Gastrocnemius medialis (tissue), 4 donors: ENCODE measurements around the gene KRT3. TPM values are rescaled to one million over a fixed set of nuclear protein-coding genes. Genes with fewer than 3 reads are reported as not detected.

Source experiments
- ATAC-seq, 2 donors: fragments of 150-250 bp; one replicate each; pipeline ENCODE4 v1.9.1; 2016
- DNase-seq, 2 donors: peaks; one replicate each; pipeline ENCODE4 v3.0.0-alpha.2; 2019
- H3K27ac ChIP-seq, 4 donors: fragments of 200-600 bp; sonication (generic); 1 replicate in 1 of 4; 2 replicates in 3 of 4; pipeline ENCODE4 v1.5.1; 2016 to 2018; ENCODE audit warnings: mild to moderate bottlenecking in 2 of 4, moderate library complexity in 1 of 4
- H3K27me3 ChIP-seq, 3 donors: fragments of 200-600 bp; sonication (generic) in 2 of 3; 1 replicate in 1 of 3; 2 replicates in 2 of 3; pipeline versions ENCODE4 v1.5.1 to v1.6.0; 2016 to 2019; ENCODE audit warnings: mild to moderate bottlenecking in 1 of 3, moderate library complexity in 1 of 3
- H3K36me3 ChIP-seq, 2 donors: fragments of 200-600 bp; sonication (generic) in 1 of 2; one replicate each; pipeline ENCODE4 v1.5.1; 2017 to 2018
- H3K4me1 ChIP-seq, 2 donors: fragments of 200-600 bp; sonication (generic) in 1 of 2; one replicate each; pipeline ENCODE4 v1.5.1; 2016 to 2017; ENCODE audit warnings: mild to moderate bottlenecking in 2 of 2
- H3K4me3 ChIP-seq, 4 donors: fragments of 200-600 bp; sonication (generic) in 3 of 4; 1 replicate in 1 of 4; 2 replicates in 3 of 4; pipeline ENCODE4 v1.5.1; 2016 to 2019; ENCODE audit warnings: mild to moderate bottlenecking in 2 of 4
- H3K9me3 ChIP-seq, 3 donors: fragments of 200-600 bp; sonication (generic) in 2 of 3; 1 replicate in 1 of 3; 2 replicates in 2 of 3; pipeline ENCODE4 v1.5.1; 2016 to 2019
- CTCF ChIP-seq, 5 experiments: fragments of 450-650 bp in 3 of 5; fragments of 200-600 bp in 2 of 5; sonication (generic) in 2 of 5; IDR thresholded peaks in 4 of 5; conservative IDR thresholded peaks in 1 of 5; 1 replicate in 4 of 5; 2 replicates in 1 of 5; pipeline ENCODE4 v1.5.1; 2016 to 2019; ENCODE audit warnings: antibody characterized with exemption in 5 of 5, mild to moderate bottlenecking in 3 of 5, moderate library complexity in 3 of 5
- POLR2A ChIP-seq, 2 donors: fragments of 450-650 bp; IDR thresholded peaks; one replicate each; pipeline ENCODE4 v1.6.1; 2017; ENCODE audit warnings: antibody characterized with exemption in 2 of 2, mild to moderate bottlenecking in 2 of 2, moderate library complexity in 2 of 2
- in situ Hi-C, 4 donors: fragments of 200-750 bp; cut with MboI; loops; one replicate each; pipeline versions ENCODE4 v1.15.0 to v1.8.0; 2017; ENCODE audit warnings: low sequenced_read_pairs in 4 of 4
- intact Hi-C: fragments of 100-400 bp; cut with DNase I; formaldehyde crosslinking; loops from one replicate; pipeline ENCODE4 v1.15.1; 2023; ENCODE audit warnings: low total_unique reads
- total RNA-seq, 4 donors: library from RNA; depleted of rRNA; stranded (reverse); fragments of >200 nt; gene quantifications; one replicate each; pipeline versions ENCODE4 v1.1.0 to v1.2.3, GENCODE V29; 2016

KRT3 gene
- total RNA-seq, 4 donors from 2014 or later: not detected

DNA sequence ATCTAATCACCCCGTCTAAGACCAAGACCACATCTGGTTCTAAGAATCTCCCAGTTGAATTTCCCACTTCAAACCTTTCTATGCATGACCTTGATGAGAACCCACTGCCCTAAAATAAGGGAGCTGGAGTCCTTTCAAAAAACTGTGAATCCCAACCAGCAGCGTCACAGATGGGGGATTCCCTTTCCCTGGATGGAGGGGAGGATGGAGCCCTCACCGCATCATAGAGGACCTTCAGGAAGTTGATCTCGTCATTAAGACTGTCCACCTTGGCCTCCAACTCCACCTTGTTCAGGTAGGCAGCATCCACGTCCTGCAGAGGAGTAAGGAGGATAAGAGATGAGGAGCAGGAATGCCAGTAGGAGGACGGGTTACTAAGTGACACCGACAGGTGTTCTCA is 13.2 kb upstream of the KRT3 start:
- no peaks in the 10 kb centered on the region for H3K27me3 ChIP-seq
- in situ Hi-C loops (no loop called here), intact Hi-C loops (no loop called here)

DNA sequence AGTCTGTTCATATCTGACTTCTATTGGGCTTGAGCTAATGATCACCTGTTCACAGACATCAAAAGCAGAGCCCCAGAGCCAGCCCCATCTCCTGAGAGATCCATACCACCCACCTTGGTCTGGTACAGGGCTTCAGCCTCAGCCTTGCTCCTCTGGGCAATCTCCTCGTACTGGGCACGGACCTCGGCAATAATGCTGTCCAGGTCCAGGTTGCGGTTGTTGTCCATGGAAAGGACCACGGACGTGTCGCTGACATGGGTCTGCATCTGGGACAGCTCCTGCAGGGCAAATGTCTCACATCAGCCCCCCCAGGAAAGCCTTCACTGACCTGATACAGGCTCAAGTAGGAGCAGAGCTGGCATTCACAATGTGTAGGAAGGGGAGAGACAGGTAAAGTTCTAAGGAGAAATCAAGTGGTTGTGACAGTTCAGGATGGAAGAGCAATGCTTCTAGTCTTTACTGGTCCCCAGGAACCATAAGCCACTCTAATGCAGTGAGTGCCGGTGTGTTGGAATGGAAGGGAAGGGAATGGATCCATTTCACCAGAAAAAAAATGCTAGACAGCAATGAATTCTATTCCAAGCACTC is 12.8 kb upstream of the KRT3 start:
- Histone ChIP-seq H3K36me3 (no peaks in the 10 kb centered on the region), H3K27me3 (no peaks in the 10 kb centered on the region), H3K4me3 (no peak overlapping the region), H3K4me1 (no peaks in the 10 kb centered on the region), H3K27ac (no peak overlapping the region), H3K9me3 (no peaks in the 10 kb centered on the region)
- TF ChIP-seq POLR2A (IDR thresholded peaks at IDR 0.05) (no peak), CTCF (IDR thresholded peaks at IDR 0.05 in 4 of 5, conservative IDR thresholded peaks at IDR 0.05 in 1 of 5) (no peak)
- DNase-seq (no peak), ATAC-seq (no peak)
- in situ Hi-C loops: no loop called here
- intact Hi-C loops: no loop called here

More for the DNA sequence above, 13.2 kb upstream of the KRT3 start:
- ATAC-seq: no peak
- DNase-seq: no peak
- H3K36me3 ChIP-seq: no peaks in the 10 kb centered on the region
- H3K27ac ChIP-seq: no peak overlapping the region
- H3K4me1 ChIP-seq: no peaks in the 10 kb centered on the region
- no peak overlapping the region for H3K4me3 ChIP-seq
- H3K9me3 ChIP-seq: no peaks in the 10 kb centered on the region
- no peak for TF ChIP-seq CTCF (IDR thresholded peaks at IDR 0.05 in 4 of 5, conservative IDR thresholded peaks at IDR 0.05 in 1 of 5)
- TF ChIP-seq POLR2A (IDR thresholded peaks at IDR 0.05): no peak

DNA sequence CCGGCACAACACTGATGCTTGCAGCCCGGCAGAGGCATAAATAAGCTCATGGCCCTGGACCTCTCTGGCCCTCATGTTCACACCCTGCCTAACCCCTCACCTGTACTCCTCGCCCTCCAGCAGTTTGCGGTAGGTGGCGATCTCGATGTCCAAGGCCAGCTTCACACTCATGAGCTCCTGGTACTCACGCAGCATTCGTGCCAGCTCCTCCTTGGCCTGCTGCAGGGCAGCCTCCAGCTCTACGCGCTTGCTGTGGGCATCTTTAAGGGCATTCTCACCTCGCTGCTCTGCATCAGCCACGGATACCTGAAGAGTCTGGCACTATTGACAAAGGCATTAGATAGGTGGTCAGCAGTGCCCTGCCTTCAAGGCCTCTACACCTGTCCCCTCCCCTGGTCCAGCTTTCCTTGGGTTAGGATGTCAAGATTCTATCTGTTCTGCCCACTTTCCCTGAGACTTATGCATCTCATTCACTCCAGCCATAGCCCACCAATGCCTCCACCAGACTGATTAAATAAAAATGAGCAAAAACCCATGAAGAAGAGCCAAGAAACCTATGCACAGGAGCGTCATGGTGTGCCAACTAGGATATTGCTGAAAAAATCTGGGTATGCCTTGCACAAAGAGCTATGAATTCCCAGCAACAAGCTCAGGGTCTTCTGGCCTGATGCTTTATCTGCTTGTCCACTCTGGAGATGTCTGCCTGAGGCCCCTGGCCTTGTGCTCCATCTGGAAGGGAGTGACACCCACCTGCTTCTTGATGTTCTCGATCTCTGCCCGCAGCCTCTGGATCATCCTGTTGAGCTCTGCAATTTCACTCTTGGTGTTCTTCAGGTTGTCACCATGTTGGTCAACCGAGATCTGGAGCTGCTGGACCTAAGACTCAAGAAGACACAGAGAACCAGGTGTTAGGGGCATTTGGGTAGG is 11.9 kb upstream of the KRT3 start:
- intact Hi-C loops (no loop called here), in situ Hi-C loops (no loop called here)
- no peak overlapping the region for H3K27ac ChIP-seq
- TF ChIP-seq POLR2A (IDR thresholded peaks at IDR 0.05) (no peak), CTCF (IDR thresholded peaks at IDR 0.05 in 4 of 5, conservative IDR thresholded peaks at IDR 0.05 in 1 of 5) (no peak)
- H3K4me1 ChIP-seq: no peaks in the 10 kb centered on the region
- H3K9me3 ChIP-seq: no peaks in the 10 kb centered on the region
- ATAC-seq (no peak), DNase-seq (no peak)
- H3K36me3 ChIP-seq: no peaks in the 10 kb centered on the region
- no peaks in the 10 kb centered on the region for H3K27me3 ChIP-seq
- no peak overlapping the region for H3K4me3 ChIP-seq

DNA sequence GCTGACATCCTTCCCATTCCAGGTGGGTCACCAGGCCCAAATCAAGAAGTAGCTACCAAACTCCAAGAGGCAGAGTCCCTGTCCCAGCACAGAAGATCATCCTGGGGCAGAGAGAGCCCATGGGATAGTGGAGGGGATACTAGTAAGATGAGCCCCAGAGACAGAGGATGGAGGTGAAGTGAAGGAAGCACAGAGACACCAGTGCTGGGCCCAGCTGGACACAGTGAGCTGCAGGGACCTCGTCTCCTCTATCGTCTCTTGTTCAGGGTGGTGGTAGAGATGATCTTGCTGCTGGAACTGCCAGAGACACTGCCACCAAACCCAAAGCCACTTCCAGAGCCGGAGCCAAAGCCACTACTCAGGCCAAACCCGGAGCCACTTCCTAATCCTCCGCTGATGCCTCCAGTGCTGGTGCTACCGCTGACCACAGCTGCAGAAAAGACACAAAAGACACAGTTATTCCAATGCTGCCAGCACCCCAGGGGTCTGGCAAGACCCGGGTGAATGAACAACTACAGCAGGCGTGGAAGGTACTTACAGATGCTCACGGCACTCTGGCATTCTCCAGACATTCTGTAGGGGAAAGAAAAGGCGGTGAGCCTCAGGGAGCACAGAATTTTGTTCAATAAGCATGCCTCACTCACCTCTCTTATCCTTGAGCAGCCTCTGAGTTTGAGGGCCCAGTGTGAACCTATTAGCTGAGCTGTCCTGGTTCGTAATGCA is 11.1 kb upstream of the KRT3 start:
- ATAC-seq (no peak), DNase-seq (no peak)
- H3K4me1 ChIP-seq: no peaks in the 10 kb centered on the region
- in situ Hi-C loops: no loop called here
- intact Hi-C loops: no loop called here
- no peak overlapping the region for H3K27ac ChIP-seq
- H3K36me3 ChIP-seq: no peaks in the 10 kb centered on the region
- H3K4me3 ChIP-seq: no peak overlapping the region
- no peaks in the 10 kb centered on the region for H3K27me3 ChIP-seq
- no peaks in the 10 kb centered on the region for H3K9me3 ChIP-seq
- TF ChIP-seq CTCF (IDR thresholded peaks at IDR 0.05 in 4 of 5, conservative IDR thresholded peaks at IDR 0.05 in 1 of 5) (no peak), POLR2A (IDR thresholded peaks at IDR 0.05) (no peak)
